GM18508 (cell line): ENCODE measurements around the gene KRTAP4-4.
"Not testable (repeated sequence)": the region's sequence is repeated elsewhere in the genome, so short reads cannot be mapped to it uniquely, and the experiment has no call there.

ENCODE experiments used
- ATAC-seq: cut with Tn5 transposase; IDR thresholded peaks from one replicate; pipeline ENCODE4 v1.9.1; 2021; ENCODE audit warnings: moderate number of reproducible peaks; ENCODE audit not compliant: insufficient read depth, unreplicated experiment

The KRTAP4-4 gene

DNA sequence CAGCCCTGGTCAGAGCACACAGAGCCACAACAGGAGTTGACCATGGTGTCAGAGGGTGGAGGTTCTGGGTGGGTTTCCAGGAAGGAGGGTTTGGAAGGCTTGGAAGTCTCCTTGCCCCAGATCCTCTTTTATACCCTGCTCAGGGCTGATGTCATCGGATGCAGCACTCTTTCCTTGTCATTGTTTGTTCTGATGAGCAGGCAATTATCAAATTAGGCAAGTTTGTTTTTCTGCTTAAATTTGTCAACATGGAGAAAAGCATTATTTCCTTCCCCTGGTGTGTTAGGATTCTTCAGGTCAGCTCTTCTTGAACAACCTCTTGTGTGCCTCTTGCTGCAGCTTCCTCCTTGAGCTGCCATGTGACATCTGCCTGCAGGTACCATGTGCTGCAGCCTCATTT lies at the start of gene KRTAP4-4:
TSS of gene KRTAP4-4 (minus strand) at position 101 of the 400 bp plus-strand sequence. CDS start at position 44, 57 bp downstream.
- no peak for ATAC-seq

DNA sequence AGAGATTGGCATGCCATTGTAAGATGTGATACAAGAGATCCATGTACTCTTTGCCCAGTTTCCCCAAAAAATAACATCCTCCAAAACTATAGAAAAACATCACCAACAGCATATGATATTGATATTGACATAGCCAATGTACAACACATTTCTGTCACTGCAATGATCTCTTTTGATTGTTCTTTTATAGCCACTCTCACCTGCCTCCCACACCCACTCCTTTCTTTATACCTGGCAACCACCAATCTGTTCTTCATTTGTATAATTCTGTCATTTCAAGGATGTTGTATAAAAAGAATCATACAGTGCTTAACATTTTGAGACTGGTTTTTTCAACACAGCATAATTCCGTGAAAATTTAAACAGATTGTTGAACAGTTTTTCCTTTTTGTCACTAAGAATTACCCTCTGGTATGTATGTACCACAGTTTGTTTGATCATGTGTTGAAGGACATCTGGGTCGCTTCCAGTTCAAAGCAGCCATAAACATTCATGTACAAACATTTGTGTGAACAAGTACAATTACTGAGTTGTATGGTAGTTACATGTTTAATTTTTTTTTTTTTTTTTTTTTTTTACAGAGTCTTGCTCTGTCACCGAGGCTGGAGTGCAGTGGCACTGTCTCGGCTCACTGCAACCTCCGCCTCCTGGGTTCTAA lies 39.0 kb upstream of the KRTAP4-4 start:
- ATAC-seq = no peak

DNA sequence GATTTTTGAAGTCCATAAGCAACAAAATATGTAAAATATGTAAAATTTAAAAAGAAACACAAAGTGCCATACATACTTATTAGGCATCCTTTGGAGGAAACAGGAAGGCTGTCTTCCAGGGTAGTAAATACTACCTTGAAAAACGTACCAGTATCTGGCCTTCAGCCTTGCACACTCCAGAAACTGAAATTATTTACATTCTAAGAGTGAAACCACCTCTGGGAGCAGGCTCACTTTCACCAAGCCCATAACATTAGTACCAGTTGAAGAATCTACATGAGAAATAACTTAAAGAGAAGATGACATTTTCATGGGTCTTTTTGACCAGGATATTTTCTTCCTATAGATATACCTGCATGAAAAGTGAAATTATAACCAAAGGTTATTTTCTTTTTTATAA lies 35.5 kb upstream of the KRTAP4-4 start:
- ATAC-seq = no peak

DNA sequence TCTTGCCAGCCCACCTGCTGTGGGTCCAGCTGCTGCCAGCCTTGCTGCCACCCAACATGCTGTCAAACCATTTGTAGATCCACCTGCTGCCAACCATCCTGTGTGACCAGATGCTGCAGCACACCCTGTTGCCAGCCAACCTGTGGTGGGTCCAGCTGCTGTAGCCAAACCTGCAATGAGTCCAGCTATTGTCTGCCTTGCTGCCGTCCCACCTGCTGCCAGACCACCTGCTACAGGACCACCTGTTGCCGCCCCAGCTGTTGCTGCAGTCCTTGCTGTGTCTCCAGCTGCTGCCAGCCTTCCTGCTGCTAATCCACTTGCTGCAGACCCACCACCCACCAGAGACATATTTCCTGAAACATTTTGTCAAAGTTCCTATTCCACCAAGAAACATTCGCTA lies 29.8 kb upstream of the KRTAP4-4 start:
- ATAC-seq = no peak

DNA sequence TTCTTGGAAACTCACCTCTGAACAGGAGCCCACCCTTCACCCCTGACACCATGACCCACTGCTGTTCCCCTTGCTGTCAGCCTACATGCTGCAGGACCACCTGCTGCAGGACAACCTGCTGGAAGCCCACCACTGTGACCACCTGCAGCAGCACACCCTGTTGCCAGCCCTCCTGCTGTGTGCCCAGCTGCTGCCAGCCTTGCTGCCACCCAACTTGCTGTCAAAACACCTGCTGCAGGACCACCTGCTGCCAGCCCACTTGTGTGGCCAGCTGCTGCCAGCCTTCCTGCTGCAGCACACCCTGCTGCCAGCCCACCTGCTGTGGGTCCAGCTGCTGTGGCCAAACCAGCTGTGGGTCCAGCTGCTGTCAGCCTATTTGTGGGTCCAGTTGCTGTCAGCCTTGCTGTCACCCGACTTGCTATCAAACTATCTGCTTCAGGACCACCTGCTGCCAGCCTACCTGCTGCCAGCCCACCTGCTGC lies 29.3 kb upstream of the KRTAP4-4 start, which contains the start of gene KRTAP9-1:
TSS of gene KRTAP9-1 (plus strand) at position 51 of the 482 bp plus-strand sequence. CDS start at position 51, 0 bp downstream.
- ATAC-seq = not testable (repeated sequence)

DNA sequence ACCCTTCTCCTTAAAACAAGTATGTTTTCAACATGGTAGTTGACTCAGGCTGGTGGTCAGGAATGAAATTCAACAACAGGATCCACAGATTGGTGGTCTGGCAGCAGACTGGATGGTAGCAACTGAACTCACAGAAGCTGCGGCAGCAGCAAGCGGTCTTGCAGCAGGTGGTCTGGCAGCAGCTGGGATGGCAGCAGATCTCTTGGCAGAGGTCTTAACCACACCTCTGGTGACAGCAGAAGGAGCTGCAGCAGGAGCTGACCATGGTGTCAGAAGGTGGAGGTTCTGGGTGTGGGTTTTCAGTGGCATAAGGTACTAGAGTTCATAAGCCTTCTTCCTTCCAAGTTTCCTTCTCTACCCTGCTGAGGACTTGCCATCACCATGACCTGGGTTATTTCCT lies 26.3 kb upstream of the KRTAP4-4 start:
- ATAC-seq = no peak

DNA sequence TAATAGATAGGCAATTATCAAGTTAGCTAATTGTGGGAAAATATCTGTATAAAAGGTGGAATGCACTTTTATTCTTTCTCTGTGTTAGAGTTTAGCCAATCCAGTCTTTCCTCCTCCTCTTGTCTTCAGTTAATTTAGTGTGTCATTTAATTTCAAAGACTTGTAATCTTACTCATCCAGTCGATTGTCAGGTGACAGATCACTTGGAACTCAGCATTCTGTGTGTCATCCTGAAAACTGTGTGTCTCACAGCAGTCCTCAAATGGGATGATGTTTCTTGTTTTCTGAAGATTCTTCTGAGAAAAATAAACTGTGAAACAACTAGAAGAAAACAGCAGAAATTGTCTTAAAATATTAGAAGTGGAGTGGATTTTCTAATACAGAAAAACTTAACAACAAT lies 24.5 kb upstream of the KRTAP4-4 start:
- no peak for ATAC-seq

DNA sequence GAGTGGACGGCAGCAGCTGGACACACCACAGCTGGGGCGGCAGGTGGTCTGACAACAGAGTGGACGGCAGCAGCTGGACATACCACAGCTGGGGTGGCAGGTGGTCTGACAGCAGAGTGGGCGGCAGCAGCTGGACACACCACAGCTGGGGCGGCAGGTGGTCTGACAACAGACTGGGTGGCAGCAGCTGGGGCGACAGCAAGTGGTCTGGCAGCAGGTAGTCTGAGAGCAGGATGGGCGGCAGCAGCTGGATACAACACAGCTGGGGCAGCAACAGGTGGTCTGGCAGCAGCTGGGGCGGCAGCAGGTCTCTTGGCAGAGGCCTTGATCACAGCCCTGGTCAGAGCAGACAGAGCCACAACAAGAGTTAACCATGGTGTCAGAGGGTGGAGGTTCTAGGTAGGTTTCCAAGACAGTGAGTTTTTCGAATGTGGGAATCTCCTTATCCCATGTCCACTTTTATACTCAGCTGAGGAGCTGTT lies 24.0 kb upstream of the KRTAP4-4 start, which contains the start of gene KRTAP4-1:
TSS of gene KRTAP4-1 (minus strand) at position 432 of the 482 bp plus-strand sequence. CDS start at position 375, 57 bp downstream.
- no peak for ATAC-seq

DNA sequence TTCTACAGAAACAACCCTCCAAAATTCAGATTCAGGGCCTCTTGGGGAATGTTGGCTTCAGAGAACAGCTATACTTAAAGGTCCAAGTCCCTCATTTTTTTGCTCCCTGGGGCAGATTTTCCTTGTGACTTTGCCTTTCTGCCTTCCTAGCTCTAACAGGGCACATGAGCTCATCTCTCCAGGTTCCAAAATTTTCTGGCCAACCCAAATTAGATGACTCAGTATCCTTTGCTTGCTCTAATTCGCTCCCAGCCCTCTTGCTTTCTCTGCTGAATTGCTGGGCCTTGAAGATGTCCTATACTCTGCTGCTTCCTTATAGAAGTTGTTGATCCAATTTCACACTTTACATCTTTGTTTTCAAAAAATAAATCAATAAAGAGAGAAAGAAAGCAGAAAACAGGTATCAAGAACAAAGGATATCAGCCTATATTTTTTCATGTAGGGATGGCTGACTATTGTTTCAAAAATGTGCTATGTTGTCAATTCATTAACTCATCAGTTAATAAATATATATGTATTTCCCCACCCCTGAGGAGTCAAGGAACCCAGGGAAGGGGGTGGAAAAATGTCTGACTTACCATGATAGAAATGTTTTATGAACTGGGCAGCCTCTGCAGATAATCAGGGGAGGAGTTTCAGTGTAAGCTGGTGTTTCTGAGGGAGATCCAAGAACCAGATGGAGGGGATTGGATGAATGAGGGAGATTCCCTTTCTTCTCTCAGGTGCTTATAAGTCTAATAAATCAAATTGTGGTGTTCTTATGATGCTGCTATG lies 18.5 kb upstream of the KRTAP4-4 start:
- no peak for ATAC-seq

DNA sequence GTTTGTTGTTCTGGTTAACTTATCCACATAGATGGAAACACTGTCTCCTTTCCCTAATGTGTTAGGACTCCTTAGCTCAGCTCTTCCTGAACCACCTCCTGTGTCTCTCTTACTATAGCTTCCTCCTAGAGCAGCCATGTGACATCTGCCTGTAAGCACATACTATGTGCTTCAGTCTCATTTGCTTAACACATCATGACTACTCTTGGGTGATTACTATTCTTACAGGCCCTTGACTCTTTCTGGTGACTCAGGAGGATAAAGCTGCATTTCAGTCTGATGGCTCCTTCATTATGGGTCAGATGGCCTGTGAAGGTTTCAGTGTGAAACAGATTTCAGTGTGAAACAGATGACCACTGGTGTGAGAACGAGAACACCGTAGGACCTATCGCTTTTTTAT lies 17.8 kb upstream of the KRTAP4-4 start:
- ATAC-seq = no peak

DNA sequence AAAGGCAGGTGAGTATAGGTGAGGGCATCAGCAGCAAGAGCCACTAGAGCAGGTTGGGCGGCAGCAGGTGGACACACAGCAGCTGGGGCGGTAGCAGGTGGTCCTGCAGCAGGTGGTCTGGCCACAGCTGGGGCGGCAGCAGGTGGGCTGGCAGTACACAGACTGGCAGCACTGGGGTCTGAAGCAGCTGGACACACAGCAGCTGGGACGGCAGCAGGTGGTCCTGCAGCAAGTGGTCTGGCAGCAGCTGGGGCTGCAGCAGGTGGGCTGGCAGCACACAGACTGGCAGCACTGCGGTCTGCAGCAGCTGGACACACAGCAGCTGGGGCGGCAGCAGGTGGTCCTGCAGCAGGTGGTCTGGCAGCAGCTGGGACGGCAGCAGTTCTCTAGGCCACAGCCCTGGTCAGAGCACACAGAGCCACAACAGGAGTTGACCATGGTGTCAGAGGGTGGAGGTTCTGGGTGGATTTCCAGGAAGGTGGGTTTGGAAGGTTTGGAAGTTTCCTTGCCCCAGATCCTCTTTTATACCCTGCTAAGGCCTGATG lies 17.3 kb upstream of the KRTAP4-4 start, which contains the start of gene KRTAP4-2:
TSS of gene KRTAP4-2 (minus strand) at position 495 of the 545 bp plus-strand sequence. CDS start at position 438, 57 bp downstream.
- ATAC-seq = no peak

DNA sequence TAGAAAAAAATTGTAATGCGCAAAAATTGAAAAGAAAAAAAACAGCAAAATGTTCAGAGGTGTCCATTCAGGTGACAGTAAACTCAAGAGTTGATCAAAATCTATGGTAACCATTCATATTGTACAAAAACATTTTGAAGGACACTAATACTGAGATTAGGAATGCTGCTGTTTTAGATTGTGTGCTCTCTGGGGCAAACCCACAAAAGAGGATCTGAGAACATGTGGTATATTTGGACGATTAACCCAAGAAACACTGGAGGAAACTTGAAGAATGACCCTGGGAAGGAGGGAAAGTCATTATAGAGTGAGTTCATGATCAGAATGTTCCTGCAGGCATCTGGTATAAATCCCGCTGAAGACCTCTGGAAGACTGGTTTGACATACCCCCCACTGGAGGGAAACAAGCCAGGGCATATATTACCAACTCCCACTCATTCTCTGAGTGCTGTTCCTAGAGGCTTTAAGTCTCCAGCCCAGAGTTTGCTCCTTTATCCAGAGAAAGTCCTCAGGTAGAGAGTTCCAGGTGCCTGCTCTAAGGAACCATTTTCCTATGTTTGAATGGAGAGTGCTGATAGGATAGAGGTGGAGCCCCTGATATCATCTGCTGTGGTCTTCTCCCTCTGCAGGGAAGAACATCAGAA lies 16.3 kb upstream of the KRTAP4-4 start:
- ATAC-seq = no peak

DNA sequence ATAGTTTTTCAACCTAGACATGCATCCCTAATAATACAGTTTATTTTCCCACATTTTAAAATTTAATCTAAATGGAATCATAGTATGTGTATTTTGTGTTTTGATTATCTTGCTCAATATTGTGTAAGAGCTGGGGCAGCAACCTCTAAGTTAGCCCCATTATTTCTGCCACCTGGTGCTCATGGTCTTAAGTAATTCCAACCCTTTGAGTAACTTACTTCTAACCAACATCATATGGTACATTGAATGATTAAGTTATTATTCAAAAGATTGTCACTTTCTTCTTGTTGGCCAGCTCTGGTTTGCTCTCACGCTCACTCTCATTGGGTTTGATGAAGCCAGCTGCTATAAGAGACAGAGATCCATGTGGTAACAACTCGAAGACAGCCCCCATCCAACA lies 11.3 kb upstream of the KRTAP4-4 start:
- no peak for ATAC-seq

DNA sequence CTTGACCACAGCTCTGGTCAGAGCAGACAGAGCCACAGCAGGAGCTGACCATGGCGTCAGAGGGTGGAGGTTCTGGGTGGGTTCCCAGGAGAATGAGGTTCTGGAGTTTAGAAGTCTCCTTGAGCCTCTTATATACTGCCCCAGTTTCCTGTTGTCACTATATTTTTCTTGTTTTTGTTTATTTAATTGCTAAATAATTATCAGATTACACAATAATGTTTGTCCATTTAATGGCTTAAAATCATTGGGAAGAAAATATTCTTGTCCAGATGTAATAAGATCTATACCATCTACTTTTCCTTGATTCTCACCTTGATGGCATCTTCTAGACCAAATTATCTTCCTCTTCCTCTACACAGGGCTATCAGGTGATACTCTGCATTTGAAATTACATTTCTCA lies 7.6 kb upstream of the KRTAP4-4 start, which contains the start of gene KRTAP4-3:
TSS of gene KRTAP4-3 (minus strand) at position 101 of the 400 bp plus-strand sequence. CDS start at position 52, 49 bp downstream.
- ATAC-seq = no peak

DNA sequence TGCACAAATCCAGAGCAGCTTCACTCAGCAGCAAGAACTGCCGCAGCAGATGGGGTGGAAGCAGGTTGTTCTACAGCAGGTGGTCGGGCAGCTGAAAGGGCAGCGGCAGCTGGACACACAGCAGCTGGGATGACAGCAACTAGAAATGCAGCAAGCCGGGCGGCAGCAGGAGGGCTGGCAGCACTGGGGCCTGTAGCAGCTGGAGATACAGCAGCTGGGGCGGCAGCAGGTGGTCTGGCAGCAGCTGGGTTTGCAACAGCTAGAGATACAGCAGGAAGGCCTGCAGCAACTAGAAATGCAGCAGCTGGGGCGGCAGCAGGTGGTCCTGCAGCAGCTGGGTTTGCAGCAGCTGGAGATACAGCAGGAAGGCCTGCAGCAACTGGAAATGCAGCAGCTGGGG lies 7.0 kb upstream of the KRTAP4-4 start:
- no peak for ATAC-seq

DNA sequence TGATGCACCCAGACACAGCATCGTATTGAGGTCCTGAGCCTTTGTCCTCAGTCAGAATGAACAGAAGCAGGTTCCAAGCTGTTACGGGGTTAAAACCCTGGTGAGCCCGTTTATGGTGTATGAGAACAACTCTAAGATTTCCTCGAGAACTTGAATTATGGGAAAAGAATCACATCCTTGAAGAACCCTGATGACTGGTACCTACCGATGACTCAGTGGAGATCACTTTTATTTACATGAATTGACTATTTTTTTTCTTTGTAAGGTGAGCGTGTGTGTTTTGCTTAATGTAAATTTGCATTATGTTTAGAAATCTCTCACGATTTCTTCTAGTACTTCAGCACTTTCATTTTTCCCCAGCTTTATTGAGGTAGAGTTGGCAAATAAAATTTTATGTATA lies 3.3 kb upstream of the KRTAP4-4 start:
- ATAC-seq = no peak

DNA sequence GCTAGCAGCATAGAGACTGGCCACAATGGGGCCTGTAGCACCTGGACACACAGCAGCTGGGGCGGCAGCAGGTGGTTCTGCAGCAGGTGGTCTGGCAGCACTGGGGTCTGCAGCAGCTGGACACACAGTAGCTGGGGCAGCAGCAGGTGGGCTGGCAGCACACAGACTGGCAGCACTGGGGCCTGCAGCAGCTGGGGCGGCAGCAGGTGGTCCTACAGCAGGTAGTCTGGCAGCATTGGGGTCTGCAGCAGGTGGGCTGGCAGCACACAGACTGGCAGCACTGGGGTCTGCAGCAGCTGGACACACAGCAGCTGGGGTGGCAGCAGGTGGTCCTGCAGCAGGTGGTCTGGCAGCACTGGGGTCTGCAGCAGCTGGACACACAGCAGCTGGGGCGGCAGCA lies 358 bp downstream of the KRTAP4-4 start:
- ATAC-seq = not testable (repeated sequence)

DNA sequence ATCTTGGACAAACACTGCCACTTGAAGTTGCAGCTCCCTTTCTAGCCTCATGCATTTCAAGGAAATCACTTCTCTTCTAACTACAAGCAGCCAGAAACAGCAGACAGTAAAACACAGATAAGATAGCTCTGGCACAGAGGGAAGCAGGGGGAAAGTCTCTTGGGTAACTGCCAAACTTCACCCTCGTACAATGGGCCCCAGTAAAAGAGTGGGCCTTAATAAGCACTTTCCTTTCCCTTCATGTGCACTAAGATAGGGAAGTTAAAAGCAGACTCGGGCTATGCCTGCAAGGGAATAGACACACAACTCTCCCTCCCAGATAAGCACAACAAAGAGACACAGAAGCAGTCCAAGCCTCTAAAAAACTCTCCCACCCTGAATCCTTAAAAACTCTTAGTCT lies 6.7 kb downstream of the KRTAP4-4 start:
- no peak for ATAC-seq

DNA sequence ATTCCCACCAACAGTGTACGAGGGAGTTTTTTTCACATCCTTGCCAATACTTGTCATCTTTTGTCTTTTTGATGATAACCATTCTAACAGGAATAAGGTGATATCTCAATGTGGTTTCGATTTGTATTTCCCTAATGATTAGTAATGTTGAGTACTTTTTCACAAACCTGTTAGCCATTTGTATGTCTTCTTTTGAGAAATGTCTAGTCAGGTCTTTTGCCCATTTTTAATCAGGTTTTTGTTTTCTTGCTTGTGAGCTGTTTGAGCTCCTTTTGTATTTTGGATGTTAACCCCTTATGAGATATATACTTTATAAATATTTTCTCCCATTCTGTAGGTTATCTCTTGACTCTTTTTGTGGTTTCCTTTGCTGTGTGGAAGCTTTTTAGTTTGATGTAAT lies 9.0 kb downstream of the KRTAP4-4 start:
- no peak for ATAC-seq

DNA sequence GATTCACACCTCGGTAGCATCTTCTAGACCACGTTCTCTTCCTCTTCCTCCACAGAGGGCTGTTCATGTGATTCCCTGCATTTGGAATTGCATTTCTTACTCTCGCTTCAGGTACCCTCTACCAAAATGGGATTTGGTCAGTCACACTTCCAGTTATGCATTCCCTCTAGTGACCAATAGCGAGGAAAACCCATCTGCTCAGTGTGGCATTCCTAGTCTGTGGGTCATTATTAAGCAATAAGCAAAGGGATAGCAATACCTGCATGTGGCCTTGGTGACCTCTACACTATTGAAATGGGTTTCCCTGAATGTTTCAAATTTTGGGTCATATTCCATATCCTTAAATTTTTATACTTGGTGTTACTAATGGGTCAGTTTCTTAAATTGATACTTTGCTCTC lies 10.5 kb downstream of the KRTAP4-4 start:
- no peak for ATAC-seq
